NCI-H446 (cell line): ENCODE results near the gene CYP27B1.

Experiments used
- DNase-seq, 2 experiments: peaks; one replicate each; lab custom pipeline; 2025; lab: John Stamatoyannopoulos, UW

CYP27B1 gene

DNA sequence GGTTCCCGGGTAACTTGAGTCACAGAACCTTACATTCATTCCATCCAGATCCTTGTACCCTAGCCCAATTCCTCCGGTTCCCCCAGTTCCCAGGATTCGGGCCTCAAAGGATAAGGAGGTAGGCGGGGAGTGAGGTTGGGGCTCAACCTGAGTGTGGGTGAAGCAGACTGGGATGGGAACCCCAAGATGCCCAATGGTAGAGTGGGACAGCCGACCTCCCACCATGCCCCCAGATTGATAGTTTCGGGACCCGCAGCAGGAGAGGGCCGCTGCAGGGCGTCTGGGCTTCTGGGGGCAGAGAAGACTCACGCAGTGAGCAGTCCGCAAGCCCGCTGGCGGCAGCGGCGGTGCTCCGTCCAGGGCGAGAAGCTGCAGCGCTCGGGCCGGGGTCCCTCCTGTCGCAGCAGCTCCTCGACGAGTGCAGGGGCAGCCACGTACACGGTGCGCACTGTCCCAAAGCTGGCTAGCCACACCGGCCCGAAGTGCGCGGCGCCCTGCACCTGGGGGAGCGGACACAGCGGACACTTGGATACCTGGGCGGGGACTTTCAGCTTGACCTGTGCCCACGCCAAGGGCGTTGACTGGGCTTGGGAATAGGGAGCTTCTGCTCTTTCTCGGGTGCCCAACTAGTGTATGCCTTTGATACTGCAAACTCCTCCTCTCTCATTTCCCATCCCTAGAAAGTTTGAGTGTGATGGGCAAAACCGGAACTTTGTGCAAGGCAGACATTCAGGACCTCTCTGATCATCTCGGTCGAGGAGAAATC lies 997 bp downstream of the CYP27B1 start:
- DNase-seq = no peak

GRCh38 chr12:57765003-57765697 lies 1.7 kb downstream of the CYP27B1 start:
- no peak for DNase-seq

- DNase-seq = no peak
Observed at GRCh38 chr12:57764662-57765002, 2.2 kb downstream of the CYP27B1 start.

DNA sequence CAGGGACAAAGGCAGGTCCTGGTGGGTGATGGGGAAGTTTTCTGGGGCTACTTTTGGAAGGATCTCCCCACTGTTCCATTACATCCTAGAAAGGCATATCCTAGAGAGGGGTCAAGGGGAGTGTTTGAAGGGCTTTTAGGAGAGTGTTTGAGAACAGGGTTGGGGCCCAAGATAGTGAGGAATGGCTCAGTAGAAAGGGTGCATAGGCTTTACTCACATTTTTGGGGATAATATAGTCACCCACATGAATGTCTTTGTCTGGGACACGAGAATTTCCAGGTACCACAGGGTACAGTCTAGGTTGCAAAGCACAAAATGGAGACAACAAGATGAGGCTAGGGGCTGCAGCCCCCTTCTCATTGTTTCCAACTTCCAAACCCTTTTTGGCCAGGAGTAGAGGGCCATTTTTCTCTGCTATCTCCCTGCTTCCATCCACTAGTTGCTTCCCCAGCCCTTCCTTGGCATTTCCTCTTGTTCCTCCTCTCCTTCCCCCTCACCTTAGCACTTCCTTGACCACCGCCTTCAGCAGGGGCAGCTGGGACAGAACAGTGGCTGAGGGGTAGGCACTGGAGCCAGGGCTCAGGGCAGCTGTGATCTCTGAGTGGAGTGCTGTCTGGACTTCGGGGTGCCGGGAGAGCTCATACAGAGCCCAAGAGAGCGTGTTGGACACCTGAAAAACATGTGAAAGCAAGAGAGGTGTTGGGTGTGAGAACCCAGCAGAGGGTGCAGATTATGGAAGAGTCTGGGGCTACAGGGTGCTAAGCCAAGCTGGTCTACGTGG lies 2.8 kb downstream of the CYP27B1 start:
- DNase-seq = no peak

- DNase-seq = no peak
Observed at GRCh38 chr12:57762463-57762862, 4.4 kb downstream of the CYP27B1 start.

DNA sequence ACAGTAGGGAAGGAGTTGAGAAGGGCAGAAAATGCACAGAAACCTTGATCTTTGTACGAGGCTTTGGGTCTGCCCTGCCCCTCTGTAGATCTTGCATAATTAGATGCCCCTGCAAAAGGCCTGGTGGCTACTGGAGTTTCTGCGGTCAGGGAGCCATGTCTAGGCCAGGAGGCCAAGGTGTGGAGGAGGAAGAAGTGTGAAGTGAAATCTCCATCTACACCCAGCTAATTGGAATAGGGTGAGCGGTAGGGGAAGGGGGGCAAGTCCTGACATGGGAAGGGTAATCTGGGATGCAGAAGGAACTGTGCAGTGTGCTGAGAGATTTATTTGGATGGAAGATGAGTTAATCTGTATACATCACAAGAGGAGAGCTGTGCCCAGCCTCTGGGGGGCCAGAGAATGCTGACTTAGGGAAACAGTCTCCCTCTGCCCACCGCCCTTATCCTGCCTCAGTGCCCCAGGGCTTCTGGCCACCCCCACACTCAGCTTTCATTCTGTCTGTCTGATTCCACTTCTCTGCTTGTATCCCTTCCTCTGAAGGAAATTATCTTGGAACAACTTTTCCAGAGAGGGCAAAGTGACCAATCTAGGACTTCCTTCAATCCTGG lies 5.4 kb downstream of the CYP27B1 start:
- no peak for DNase-seq

DNA sequence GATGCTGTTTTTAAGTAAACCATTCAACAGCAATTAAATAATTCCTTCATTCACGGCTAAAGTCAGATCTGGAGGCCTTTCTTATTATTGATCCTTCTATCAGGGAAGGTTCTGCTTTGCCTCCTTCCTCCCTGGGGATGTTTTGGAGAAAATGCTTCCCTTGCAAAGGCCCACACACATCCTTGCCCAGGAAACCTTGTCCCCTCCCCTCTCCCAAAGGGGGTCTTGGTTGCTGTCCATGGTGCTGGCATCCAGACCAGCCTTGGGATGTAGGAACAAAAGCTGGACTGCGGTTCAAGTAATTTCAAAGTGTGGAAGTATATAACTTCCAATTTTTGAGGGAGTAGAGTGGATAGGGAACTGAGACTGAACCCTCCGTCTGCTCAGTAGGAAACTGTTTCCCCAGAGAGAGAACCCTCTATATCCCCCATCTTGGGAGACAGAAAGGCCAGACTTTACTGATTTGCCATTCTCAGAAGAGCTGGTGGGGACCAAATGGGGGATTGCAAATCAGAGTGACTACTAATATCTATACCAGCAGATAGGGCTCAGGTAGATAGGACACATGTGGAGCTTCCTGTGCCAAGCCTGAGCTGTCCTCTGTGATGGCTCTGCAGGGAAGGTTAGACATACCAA lies 6.4 kb downstream of the CYP27B1 start:
- no peak for DNase-seq

- no peak for DNase-seq
Observed at GRCh38 chr12:57759360-57759980, 7.4 kb downstream of the CYP27B1 start.

- DNase-seq = no peak
Observed at GRCh38 chr12:57758552-57759359, 8.1 kb downstream of the CYP27B1 start.

DNA sequence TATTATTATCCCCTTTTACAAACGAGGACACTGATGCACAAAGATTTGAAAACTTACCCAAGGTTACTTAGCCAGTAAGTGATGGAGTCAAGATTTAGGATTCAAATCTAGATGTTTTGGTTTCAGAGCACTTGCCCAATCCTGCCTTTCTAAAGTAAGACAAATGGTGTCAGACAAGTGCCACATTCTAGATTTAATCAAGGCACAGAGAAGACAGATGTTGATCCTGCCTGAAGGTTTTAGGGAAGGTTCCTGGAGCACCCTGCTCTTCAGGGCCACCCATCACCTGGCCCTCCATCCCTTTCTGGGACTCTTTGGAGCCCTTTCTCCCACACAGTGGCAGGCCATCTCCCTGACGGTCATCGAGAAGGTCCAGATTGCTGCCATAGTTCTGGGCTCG lies 9.1 kb downstream of the CYP27B1 start:
- DNase-seq = no peak

GRCh38 chr12:57756406-57757341 lies 10.2 kb downstream of the CYP27B1 start:
- no peak for DNase-seq

DNA sequence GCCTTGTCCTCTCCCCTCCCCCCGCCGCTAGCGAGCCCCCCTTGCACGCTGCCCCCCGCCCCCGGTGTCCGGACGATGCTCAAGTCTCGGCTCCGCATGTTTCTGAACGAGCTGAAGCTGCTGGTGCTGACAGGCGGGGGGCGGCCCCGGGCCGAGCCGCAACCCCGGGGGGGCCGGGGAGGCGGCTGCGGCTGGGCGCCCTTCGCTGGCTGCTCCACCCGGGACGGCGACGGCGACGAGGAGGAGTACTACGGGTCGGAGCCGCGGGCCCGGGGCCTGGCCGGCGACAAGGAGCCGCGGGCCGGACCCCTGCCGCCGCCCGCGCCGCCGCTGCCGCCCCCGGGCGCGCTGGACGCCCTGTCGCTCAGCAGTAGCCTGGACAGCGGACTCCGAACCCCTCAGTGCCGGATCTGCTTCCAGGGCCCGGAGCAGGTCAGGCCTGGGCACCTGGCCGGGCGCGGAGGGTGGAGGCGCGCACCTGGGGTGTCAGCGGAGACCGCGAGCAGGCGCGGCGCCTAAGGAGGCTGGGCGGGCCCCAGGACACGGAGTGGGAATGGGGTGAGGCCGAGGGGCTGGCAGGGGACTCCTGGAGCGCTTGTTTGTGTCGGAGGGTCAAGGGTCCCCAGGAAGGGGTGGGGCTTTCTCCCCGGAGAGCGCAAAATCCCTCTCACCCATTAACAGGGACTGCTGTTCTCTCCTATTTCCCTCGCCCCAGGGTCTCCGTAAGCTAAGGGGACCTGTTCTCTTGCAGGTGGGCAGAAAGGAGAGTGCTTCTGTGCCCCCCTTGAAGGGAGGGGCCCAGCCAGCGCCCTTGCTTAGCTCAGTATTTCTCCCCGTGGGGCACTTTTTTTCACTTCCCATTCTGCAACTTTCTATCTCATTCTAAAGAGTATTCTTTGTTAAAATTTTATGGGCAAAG lies 11.2 kb downstream of the CYP27B1 start:
- no peak for DNase-seq

DNA sequence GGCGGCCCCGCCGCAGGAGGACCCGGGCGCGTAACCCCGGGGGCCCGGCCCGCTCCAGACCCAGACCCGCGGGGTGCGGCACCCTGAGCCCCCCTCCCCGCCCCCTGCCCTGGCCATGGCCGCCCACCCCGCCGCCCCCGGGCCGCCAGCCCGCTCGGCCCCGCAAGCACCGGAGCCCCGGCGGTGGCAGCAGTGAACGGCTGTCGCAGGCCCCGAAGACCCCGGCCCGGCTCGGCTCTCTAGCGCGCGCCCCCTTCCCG lies 11.8 kb downstream of the CYP27B1 start:
- no peak for DNase-seq

GRCh38 chr12:57754411-57755193 lies 12.3 kb downstream of the CYP27B1 start, which contains the start of gene MARCHF9:
Gene MARCHF9 (plus strand): TSS chr12:57755103. CDS start chr12:57755529, 426 bp downstream.
- DNase-seq = peak in 1 of 2 experiments; percentile 52

DNA sequence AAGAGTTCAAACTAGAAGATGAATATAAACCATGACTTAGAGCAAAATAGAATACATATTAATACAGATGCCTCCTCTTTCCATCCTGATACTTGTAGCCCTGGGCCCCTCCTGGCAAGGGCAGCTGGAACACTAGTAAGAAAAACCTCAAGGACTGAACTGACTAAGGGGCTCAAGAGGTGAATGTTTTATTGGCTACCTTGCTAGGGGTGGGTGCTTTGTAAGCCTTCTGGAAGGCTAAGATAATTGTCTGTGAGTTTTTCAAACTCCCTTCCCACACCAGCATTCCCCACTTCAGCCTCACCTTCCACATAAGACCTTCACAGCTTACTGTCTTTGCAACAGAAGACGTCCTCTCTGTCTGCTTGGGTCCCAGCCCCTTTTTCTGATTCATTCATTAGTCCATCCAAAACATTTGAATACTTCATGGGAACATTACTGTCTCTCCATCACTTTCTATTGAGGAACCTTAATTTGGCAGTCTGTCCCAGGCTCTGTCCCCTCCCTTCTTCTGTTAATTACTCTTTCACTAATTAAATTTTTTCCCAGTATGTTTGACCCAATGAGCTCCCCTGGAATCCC lies 13.0 kb downstream of the CYP27B1 start:
- no peak for DNase-seq

- DNase-seq = no peak
Observed at GRCh38 chr12:57752668-57753000, 14.2 kb downstream of the CYP27B1 start.
